GM21423 (cell line): ENCODE results near the gene AATK.
A peak's percentile ranks its signal among the peaks of the same experiment; 100 is the strongest.

Experiments
- ATAC-seq: cut with Tn5 transposase; IDR thresholded peaks from one replicate; pipeline ENCODE4 v1.9.1; 2021; ENCODE audit warnings: mild to moderate bottlenecking, moderate library complexity; ENCODE audit not compliant: unreplicated experiment

Gene AATK

GRCh38 chr17:81118308-81119221 lies 47.5 kb downstream of the AATK start:
- ATAC-seq = no peak

DNA sequence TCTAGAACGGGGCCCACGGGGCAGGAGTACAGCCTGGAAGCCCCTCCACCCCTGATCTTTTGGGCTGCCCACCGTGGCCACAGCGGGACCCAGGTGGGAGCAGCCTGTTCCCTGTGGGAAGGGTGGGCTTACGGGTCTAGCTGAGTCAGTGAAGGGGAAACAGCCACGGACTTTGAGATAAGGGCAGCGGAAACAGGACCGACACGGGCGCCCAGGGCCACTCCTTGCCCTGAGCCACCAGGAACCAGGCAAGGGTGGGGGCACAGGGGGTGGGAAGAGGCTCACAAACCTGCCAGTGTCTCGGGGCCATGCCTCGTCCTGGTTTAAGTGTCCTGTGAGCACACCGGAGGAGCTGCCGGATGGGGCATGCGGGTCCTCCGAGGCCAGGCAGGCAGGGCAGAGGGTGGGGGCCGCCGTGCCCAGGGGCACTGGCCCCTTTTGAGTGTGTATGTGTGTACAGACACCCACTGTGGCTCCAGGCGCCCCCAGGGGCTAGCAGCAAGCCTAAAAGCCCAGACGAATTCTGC lies 48.3 kb downstream of the AATK start:
- ATAC-seq = no peak

DNA sequence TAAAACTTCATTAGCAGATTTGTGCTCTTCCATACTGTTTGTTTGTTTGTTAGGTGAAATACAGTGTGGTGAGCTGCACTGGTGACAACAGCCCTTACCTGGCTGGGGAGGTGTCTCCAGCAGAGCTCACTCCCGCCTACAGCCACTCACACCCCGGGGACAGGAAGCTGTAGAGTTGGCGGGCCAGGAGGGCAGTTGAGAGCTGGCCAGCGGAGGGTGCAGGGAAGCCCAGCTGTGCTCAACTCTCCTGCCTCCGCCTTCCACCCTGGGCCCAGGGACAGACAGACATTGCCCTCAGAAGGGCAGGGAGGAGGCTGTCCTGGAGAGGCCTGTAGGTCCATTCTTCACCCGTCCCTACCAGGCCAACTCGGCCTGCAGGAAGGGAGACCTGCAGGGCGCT lies 49.3 kb downstream of the AATK start:
- no peak for ATAC-seq

- no peak for ATAC-seq
Observed at GRCh38 chr17:81115749-81116464, 50.1 kb downstream of the AATK start.

DNA sequence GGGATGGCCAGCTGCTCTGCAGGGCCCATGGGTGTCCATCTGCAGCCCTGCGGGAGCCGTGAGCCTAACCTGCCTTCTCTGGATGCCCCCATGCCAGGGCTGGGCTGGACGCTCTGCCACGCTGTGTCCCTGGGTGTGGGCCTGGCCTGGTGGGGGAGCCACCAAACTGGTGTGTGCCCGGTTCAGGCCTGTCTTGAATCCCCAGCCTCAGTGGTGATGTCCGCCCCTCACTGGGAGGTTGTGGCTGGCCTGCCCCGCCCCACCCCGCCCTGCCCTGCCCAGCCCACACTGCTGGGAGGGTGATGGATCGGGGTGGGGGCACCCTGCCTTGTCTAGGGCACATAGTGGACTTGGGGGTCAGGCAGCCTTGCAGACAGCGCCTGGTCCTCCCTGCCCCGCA lies 50.8 kb downstream of the AATK start:
- no peak for ATAC-seq

- no peak for ATAC-seq
Observed at GRCh38 chr17:81114351-81115093, 51.5 kb downstream of the AATK start.

DNA sequence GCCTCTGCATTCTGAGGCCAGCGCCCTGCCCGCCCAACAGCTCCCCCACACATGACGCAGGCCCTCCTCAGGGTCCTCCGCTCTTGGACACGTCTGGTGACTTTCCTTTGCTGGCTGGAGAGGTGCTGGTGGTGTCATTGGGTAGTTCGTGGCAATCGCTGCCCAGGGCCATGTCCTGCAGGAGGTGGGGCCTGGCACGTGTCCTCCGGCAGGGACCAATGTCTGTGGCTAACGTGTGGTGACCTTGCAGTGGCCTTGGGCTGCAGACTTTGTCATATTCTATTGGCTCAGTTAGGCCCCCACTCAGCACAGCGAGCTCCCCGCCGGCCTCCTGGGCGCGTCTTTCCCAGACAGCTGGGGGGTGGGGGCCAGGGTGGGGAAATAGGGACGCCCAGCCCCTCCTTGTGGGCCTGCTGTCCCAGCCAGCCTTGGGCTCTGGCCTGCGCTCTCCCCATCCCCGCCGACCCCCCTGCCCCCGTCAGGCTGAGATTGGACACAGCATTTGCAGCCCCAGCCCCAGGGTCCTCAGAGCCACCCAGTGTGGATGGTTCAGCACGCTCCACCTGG lies 52.8 kb downstream of the AATK start:
- ATAC-seq = no peak

GRCh38 chr17:81112450-81112849 lies 53.6 kb downstream of the AATK start:
- ATAC-seq = no peak

GRCh38 chr17:81111066-81111465 lies 55.0 kb downstream of the AATK start:
- ATAC-seq = no peak

- ATAC-seq = no peak
Observed at GRCh38 chr17:81110488-81111040, 55.5 kb downstream of the AATK start.

- ATAC-seq = no peak
Observed at GRCh38 chr17:81109957-81110356, 56.1 kb downstream of the AATK start.

GRCh38 chr17:81108220-81108619 lies 57.8 kb downstream of the AATK start:
- ATAC-seq = no peak

DNA sequence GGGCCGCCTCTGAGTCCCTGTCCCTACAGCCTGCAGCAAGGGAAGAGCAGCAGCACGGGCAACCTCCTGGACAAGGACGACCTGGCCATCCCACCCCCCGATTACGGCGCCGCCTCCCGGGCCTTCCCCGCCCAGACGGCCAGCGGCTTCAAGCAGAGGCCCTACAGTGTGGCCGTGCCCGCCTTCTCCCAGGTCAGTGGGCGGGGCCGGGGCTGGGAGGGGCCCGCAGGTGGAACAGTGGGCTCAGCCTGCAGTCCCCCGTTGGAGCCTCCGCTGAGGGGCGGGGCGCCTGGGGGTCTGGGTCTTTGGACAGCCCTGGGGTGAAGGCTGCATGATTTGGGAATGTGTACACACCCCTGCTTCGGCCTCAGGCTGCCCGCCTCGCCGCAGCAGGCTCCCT lies 59.3 kb downstream of the AATK start:
- no peak for ATAC-seq

GRCh38 chr17:81103379-81103778 lies 62.6 kb downstream of the AATK start:
- ATAC-seq = no peak

GRCh38 chr17:81102869-81103268 lies 63.2 kb downstream of the AATK start:
- ATAC-seq = no peak

- ATAC-seq = no peak
Observed at GRCh38 chr17:81102352-81102751, 63.7 kb downstream of the AATK start.

- ATAC-seq = peak; percentile 80
Observed at GRCh38 chr17:81101614-81102306, 64.3 kb downstream of the AATK start.

- no peak for ATAC-seq
Observed at GRCh38 chr17:81100668-81101067, 65.4 kb downstream of the AATK start.

- no peak for ATAC-seq
Observed at GRCh38 chr17:81099888-81100287, 66.1 kb downstream of the AATK start.

GRCh38 chr17:81097943-81098308 lies 68.1 kb downstream of the AATK start:
- ATAC-seq = no peak
